ENCODE data around the gene MPZL2. TPM values are rescaled to one million over a fixed set of nuclear protein-coding genes. Genes with fewer than 3 reads are reported as not detected.

The MPZL2 gene
- total and polyA plus RNA-seq, 2 of the 8 experiments (the other 6 are each of a cell fraction or from before 2014, with no cell fraction given): 2.4 to 3.2 TPM

DNA sequence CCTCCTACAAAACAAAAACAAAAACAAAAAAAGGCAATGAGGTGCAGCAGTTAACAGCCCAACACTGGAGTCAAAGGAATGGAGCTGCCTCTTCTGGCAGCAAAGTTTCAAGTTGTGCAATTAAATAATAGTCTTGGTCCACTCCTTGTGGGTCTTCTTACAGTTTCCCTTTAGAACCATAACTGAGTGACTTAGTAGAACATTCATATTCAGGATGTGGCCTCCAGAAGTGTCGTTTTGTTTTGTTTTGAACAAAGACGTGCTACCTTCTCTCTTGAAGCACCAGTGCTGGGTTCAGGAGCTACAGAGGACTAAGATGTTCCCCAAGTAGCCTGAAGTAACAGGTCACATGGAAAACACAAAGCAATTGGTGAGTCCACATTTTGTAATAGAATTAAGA lies 37.3 kb downstream of the MPZL2 start (continued):
- TF ChIP-seq GTF2F1 (IDR thresholded peaks at IDR 0.05; ENCODE audit: borderline replicate concordance, low read depth, low read length): no peak
- TF ChIP-seq RBBP5 (IDR thresholded peaks at IDR 0.05; ENCODE audit: borderline replicate concordance, low read depth, low read length): no peak
- TF ChIP-seq, protein P1, sequence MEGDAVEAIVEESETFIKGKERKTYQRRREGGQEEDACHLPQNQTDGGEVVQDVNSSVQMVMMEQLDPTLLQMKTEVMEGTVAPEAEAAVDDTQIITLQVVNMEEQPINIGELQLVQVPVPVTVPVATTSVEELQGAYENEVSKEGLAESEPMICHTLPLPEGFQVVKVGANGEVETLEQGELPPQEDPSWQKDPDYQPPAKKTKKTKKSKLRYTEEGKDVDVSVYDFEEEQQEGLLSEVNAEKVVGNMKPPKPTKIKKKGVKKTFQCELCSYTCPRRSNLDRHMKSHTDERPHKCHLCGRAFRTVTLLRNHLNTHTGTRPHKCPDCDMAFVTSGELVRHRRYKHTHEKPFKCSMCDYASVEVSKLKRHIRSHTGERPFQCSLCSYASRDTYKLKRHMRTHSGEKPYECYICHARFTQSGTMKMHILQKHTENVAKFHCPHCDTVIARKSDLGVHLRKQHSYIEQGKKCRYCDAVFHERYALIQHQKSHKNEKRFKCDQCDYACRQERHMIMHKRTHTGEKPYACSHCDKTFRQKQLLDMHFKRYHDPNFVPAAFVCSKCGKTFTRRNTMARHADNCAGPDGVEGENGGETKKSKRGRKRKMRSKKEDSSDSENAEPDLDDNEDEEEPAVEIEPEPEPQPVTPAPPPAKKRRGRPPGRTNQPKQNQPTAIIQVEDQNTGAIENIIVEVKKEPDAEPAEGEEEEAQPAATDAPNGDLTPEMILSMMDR (IDR thresholded peaks at IDR 0.05; ENCODE audit: control extremely low read depth in 1 of 3, insufficient read depth in 1 of 3, low read depth in 1 of 3, low read length in 3 of 3): no peak

Data from H1 (cell line).